ENCODE results near the gene CDC25B. TPM values are rescaled to one million over a fixed set of nuclear protein-coding genes. Genes with fewer than 3 reads are reported as not detected.

The CDC25B gene
- total RNA-seq, 1 donor from 2014 or later, result 46.5 TPM

GRCh38 chr20:3751305-3751674 is 44.8 kb upstream of the CDC25B start:
- no peak for DNase-seq (ENCODE audit: low read depth, low spot score)
- TF ChIP-seq CTCF (conservative IDR thresholded peaks at IDR 0.05), result peak; percentile 43
- H3K27ac Mint-ChIP-seq (ENCODE audit: unreplicated experiment), result no peak overlapping the region
- H3K4me1 Mint-ChIP-seq, result peaks cover 17% of the 10 kb centered on the region
- peaks cover 9% of the 10 kb centered on the region for H3K36me3 Mint-ChIP-seq (ENCODE audit: low read depth)
- peaks cover 55% of the 10 kb centered on the region for H3K27me3 Mint-ChIP-seq (ENCODE audit: low read depth)
- H3K9me3 Mint-ChIP-seq, result no peaks in the 10 kb centered on the region
- H3K4me3 Mint-ChIP-seq, result no peak overlapping the region

- DNase-seq (ENCODE audit: low read depth, low spot score), result no peak
These were observed 44.3 kb upstream of the CDC25B start for GRCh38 chr20:3751675-3752385.

GRCh38 chr20:3752386-3752759 is 43.7 kb upstream of the CDC25B start:
- Mint-ChIP-seq H3K27me3 (ENCODE audit: low read depth) (peaks cover 44% of the 10 kb centered on the region), H3K4me3 (peak overlapping the region; percentile 34), H3K27ac (ENCODE audit: unreplicated experiment) (no peak overlapping the region), H3K36me3 (ENCODE audit: low read depth) (peaks cover 11% of the 10 kb centered on the region), H3K9me3 (no peaks in the 10 kb centered on the region), H3K4me1 (peaks cover 17% of the 10 kb centered on the region)
- no peak for TF ChIP-seq CTCF (conservative IDR thresholded peaks at IDR 0.05)
- no peak for DNase-seq (ENCODE audit: low read depth, low spot score)

More at GRCh38 chr20:3751675-3752385, 44.3 kb upstream of the CDC25B start:
- TF ChIP-seq CTCF (conservative IDR thresholded peaks at IDR 0.05), result no peak
- H3K27me3 Mint-ChIP-seq (ENCODE audit: low read depth), result peaks cover 49% of the 10 kb centered on the region
- H3K9me3 Mint-ChIP-seq, result no peaks in the 10 kb centered on the region
- peaks cover 17% of the 10 kb centered on the region for H3K4me1 Mint-ChIP-seq
- peaks cover 9% of the 10 kb centered on the region for H3K36me3 Mint-ChIP-seq (ENCODE audit: low read depth)
- peak overlapping the region; percentile 34 for H3K4me3 Mint-ChIP-seq
- H3K27ac Mint-ChIP-seq (ENCODE audit: unreplicated experiment), result no peak overlapping the region

GRCh38 chr20:3753098-3753497 is 43.0 kb upstream of the CDC25B start:
- DNase-seq (ENCODE audit: low read depth, low spot score), result peak; percentile 60
- Mint-ChIP-seq H3K36me3 (ENCODE audit: low read depth) (peaks cover 13% of the 10 kb centered on the region), H3K4me3 (peak overlapping the region; percentile 54), H3K27me3 (ENCODE audit: low read depth) (peaks cover 38% of the 10 kb centered on the region), H3K4me1 (peaks cover 17% of the 10 kb centered on the region), H3K27ac (ENCODE audit: unreplicated experiment) (peak overlapping the region; percentile 67), H3K9me3 (no peaks in the 10 kb centered on the region)
- peak; percentile 71 for TF ChIP-seq CTCF (conservative IDR thresholded peaks at IDR 0.05)

GRCh38 chr20:3753501-3754275 is 42.4 kb upstream of the CDC25B start:
- DNase-seq (ENCODE audit: low read depth, low spot score), result no peak
- TF ChIP-seq CTCF (conservative IDR thresholded peaks at IDR 0.05), result no peak
- H3K4me1 Mint-ChIP-seq, result peaks cover 17% of the 10 kb centered on the region
- H3K9me3 Mint-ChIP-seq, result no peaks in the 10 kb centered on the region
- no peak overlapping the region for H3K27ac Mint-ChIP-seq (ENCODE audit: unreplicated experiment)
- H3K36me3 Mint-ChIP-seq (ENCODE audit: low read depth), result peaks cover 15% of the 10 kb centered on the region
- H3K27me3 Mint-ChIP-seq (ENCODE audit: low read depth), result peaks cover 37% of the 10 kb centered on the region
- H3K4me3 Mint-ChIP-seq, result peak overlapping the region; percentile 54
